Activated CD4-positive, alpha-beta T cell treated with anti-CD3 and anti-CD28 coated beads for 24 hours (primary cell): ENCODE data around the gene ITM2B.
A peak's percentile ranks its signal among the peaks of the same experiment; 100 is the strongest.

Source experiments
- DNase-seq, 2 donors: peaks; one replicate each; pipeline ENCODE4 v3.0.0-alpha.2; 2020; ENCODE audit warnings: low read depth in 2 of 2

The ITM2B gene

DNA sequence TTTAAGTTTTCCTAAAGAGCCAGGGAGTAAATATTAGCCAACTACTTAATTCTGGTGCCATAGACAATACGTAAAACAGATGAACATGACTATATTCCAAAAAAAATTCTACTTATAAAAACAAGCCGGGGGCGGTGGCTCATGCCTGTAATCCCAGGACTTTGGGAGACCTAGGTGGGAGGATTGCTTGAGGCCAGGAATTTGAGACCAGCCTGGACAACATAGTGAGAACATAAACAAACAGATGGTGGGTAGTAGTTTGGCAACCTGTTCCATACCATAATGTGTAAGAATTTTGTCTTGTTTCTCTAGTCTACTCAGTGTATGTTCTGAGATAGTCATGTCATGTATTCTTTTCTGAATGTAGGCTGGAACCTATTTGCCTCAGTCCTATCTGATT, 25.4 kb downstream of the ITM2B start:
- DNase-seq = no peak

GRCh38 chr13:48260970-48261369, 28.0 kb downstream of the ITM2B start:
- no peak for DNase-seq

- DNase-seq = no peak
These were observed 30.2 kb downstream of the ITM2B start for GRCh38 chr13:48263196-48263595.

DNA sequence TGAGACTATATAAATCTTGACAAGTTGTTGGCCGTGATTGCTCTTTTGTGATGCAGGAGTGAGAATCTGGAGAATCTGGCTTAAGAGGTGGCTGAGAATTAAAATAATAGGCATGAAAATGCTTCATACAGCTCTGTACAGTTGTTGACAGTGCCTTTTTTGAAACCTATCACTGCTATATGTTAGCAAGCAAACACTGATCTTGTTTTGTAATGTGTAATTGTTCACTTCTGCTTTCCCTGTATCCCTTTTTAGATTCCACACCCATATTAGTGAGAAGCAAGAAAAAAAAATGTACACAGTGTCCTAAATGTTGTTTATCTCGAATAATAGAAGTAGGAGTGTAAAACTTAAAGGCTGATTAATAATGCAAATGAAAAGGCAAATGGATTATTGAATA, 31.1 kb downstream of the ITM2B start:
- DNase-seq = no peak

DNA sequence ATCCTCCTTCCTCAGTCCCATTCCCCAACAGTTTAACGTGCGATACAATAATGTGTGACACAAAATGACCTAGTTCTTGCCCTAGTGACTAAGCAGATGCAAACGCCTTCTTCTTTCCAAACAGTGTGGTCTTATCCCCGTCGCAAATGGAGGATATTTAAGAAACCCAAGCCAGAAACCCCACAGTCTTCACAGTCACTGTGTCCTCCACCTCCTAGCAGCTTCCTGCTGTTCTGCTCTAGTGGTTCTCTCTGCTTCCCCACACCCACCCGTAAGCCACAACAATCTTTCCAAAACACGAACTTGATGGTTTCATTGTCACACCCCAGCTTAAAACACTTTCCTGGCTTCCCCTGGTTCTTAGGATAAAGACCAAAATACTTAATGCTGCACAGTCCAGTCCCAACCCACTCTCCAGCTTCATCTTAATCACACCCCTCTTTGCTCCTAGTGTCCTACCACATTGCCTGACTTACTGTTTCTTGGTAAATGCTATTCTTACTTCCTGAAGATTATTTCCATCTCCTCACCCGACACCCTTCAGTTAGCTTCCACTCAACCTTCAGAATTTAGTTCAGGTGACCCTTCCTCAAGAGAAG, 32.3 kb downstream of the ITM2B start:
- DNase-seq = no peak

- no peak for DNase-seq
These were observed 33.1 kb downstream of the ITM2B start for GRCh38 chr13:48266150-48266549.

DNA sequence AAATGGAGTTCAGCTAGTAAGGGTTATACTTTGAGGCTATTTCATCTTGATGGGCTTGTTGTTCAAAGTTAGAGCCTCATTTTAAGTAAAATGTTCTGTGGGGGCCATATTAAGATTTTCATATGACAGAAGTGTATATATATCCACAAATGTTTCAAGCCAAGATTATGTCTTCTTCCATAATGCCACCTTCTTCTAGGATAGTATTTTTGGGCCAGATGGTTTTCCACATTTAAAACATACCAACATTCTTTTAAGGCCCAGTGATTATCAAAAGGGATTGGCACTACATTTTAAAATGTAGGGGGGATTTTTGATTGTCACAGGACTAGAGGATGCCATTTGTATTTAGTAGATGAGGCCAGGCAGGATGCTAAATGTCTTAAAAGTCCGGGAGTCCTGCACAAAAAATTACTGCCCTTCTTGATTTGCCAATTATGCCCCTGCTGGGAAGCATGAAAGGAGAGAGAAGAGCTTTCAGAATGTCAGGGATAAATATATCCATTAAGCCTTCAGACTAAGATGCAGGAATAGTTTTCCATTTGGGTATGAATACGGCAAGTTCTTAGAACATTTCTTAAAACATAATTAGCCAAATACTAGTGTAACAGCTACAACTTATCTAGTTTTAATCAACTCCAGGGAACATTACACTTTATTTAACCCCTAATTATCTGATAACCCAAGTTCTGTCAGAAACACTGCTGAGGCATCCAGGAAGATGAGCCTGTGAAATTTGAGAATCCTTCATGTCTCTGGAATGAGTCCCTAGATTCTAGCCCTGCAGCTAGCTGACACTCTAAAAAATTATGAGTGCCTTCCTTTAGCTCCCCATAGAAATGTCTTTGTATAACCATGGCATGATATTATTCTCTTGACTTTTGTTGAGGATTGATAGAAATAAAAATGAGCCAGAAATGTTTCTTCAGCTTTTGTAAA, 34.0 kb downstream of the ITM2B start:
- DNase-seq = no peak

- no peak for DNase-seq
These were observed 35.0 kb downstream of the ITM2B start for GRCh38 chr13:48268019-48268418.

GRCh38 chr13:48273346-48273745, 40.3 kb downstream of the ITM2B start:
- DNase-seq = no peak

DNA sequence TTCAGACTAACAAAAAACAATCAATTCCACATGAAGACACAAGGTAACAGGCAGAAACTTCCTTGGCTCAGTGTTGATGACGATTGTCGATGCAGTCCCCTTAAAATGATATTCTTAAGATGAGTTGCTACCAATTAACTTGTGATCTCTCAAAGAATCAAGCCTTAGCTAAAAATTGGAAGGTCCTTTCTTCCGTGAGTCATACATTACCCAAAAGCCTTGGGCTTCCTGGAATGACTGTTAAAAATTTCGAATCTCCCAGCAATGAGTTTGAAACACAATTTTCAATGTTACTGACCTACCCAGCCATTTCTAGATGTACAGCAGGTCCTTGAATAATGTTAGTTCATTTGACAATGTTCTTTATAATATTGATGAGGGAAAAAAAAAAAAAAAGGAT, 42.5 kb downstream of the ITM2B start:
- DNase-seq = no peak

DNA sequence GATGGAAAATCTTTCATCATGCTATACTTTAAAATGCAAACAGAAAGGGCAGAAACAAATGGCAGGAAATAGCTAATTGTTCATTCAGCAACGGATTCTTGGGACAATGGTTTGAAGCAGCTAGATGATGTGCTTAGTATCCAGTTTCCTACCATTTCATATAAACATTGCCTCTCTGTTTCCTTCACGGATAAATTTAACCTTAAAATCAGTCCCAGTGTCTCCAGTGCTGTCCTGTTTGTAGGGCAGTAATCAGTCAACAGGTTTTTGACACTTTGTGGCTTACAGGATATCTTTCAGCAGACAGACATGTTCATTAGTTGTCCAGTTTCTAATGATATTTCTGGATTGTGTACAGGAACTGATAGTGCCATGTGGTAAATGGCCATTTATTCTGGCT, 45.8 kb downstream of the ITM2B start:
- no peak for DNase-seq

GRCh38 chr13:48281556-48281955, 48.5 kb downstream of the ITM2B start:
- no peak for DNase-seq

- no peak for DNase-seq
These were observed 58.7 kb downstream of the ITM2B start for GRCh38 chr13:48291730-48292129.

DNA sequence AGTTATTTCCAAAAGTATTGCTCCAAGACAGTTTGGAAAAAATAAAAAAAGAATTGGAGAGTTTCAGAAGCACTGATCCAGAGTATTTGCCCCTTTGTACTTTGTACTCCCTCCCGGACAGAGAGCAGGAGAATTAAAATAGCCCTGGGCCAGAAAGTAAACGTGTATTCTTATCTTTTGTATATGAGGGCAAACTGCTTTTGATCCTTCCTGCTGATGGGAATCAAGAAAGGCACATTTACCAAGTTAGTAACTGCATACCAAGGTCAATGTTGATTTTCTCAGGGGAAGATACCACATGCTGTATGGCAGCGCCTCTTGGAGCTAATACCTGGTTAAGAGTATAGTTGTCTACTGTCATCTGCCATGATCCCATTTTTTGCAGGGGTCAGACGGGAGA, 59.6 kb downstream of the ITM2B start:
- no peak for DNase-seq

GRCh38 chr13:48294653-48295052, 61.6 kb downstream of the ITM2B start:
- no peak for DNase-seq

- no peak for DNase-seq
These were observed 62.3 kb downstream of the ITM2B start for GRCh38 chr13:48295271-48295670.

- DNase-seq = no peak
These were observed 63.5 kb downstream of the ITM2B start for GRCh38 chr13:48296528-48296927.

DNA sequence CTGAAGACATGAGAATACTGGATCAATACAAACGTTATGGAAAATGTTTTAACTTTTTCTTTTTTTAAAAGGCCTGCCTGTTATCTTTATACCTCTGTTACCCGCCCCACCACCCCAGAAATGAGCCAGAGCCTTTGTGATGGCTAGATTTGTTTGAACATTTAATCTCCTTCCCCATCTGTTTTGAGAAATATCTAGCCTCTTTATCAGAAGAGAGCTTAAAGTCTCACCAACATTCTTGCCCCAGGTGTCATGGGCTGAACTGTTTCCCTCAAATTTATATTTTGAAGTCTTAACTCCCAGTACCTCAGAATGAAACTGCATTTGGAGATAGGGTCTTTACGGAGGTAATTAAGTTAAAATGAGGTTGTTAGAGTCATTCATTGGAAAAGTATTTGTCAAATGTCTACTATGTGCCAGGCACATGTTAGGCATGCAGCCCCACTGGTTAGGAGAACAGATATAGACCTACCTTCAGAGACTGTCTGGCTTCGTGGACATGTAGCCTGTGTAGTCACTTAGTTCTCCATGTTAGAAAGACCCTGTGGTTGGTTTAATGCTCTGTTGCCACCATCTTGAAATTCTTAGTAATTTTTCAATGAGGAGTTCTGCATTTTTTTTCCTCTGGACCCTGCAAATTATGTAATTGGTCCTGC, 64.3 kb downstream of the ITM2B start:
- DNase-seq = no peak

- no peak for DNase-seq
These were observed 66.6 kb downstream of the ITM2B start for GRCh38 chr13:48299591-48299990.

DNA sequence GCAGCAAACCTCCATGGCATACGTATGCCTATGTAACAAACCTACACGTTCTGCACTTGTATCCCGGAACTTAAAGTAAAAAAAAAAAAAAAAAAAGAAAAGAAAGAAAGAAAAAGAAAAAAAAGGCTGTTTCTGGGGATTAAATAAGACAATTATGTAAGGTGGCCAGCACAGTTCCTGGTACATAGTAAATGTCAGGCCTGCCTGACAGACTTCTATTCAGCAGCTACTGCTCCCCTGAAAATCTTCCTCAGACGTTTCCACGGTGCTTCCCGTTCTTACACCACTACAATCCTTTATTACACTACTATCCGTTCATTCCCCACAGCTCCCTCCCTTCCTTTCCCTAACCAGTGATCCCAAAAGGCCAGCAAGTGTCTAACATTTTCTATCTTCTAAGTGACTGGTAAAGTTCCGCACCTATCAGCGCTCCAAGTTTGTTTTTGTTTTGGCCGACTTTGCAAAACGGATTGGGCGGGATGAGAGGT, 69.9 kb downstream of the ITM2B start:
- DNase-seq = no peak

DNA sequence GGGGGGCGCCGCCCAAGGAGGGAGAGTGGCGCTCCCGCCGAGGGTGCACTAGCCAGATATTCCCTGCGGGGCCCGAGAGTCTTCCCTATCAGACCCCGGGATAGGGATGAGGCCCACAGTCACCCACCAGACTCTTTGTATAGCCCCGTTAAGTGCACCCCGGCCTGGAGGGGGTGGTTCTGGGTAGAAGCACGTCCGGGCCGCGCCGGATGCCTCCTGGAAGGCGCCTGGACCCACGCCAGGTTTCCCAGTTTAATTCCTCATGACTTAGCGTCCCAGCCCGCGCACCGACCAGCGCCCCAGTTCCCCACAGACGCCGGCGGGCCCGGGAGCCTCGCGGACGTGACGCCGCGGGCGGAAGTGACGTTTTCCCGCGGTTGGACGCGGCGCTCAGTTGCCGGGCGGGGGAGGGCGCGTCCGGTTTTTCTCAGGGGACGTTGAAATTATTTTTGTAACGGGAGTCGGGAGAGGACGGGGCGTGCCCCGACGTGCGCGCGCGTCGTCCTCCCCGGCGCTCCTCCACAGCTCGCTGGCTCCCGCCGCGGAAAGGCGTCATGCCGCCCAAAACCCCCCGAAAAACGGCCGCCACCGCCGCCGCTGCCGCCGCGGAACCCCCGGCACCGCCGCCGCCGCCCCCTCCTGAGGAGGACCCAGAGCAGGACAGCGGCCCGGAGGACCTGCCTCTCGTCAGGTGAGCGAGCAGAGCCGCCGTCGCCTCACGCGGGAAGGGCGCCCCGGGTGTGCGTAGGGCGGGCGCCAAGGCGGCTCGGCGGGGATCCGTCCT, 70.5 kb downstream of the ITM2B start, which contains the start of gene RB1:
TSS of gene RB1 (plus strand) at position 393 of the 784 bp plus-strand sequence. CDS start at position 555, 162 bp downstream.
- peak; percentile 81 to 86 for DNase-seq
